Stromal cell of bone marrow (primary cell): ENCODE data around the gene SLC9A5.
A peak's percentile ranks its signal among the peaks of the same experiment; 100 is the strongest.

Source experiments
- DNase-seq: peaks from one replicate; pipeline ENCODE4 v3.0.0-alpha.2; 2012; ENCODE audit warnings: low read depth

SLC9A5 gene

GRCh38 chr16:67311607-67312488 lies 63.1 kb downstream of the SLC9A5 start:
- peak; percentile 100 for DNase-seq

- DNase-seq, result no peak
Observed at GRCh38 chr16:67312719-67313118, 63.9 kb downstream of the SLC9A5 start.

DNA sequence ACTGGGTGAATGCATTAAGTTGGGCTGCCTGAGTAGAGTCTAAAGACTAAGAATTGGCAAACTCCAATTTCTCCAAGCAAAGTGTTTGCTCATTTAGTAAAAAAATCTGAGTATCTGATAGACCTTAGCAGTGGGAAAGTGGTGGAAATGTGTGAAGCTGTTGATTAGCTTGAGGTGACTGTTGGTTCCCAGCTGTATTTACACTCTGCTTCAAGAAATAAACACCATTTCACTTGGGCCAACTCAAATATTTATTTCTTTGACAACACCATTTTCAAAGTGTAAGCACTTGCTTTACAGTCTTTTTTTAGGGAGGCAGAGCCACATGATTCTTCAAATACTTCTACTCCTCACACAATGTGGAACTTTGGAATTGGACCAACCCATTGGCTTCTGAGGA lies 69.1 kb downstream of the SLC9A5 start:
- no peak for DNase-seq
